ENCODE measurements around the gene LRMDA. TPM values are rescaled to one million over a fixed set of nuclear protein-coding genes. Genes with fewer than 3 reads are reported as not detected.

LRMDA gene
- total and polyA plus RNA-seq, 2 donors (not counting 3 experiments of a cell fraction or from before 2014, with no cell fraction given), result 9.7 to 18.0 TPM

DNA sequence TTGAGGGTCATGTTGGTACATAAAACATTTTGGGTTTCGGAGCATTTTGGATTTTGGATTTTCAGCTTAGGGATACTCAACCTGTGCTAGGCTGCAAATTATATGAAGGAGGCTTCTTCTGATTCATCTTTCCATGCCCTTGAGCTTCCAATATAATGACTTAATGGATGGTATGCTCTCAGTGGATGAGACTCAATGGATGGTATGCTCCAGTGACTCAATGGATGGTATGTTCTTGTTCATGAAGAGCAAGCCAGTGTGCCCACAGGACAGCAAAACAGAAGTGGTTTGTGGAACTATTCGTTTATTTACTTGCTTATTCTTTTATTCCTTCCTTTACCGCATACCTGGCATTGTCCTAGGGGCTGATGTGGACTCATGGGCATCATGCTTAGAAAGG lies 969.6 kb downstream of the LRMDA start:
- H3K79me2 ChIP-seq (ENCODE audit: control insufficient read depth, insufficient read depth, low read length), result no peaks in the 10 kb centered on the region
- H3K4me2 ChIP-seq (ENCODE audit: insufficient read depth, low read length), result no peak overlapping the region
- no peaks in the 10 kb centered on the region for H3K27me3 ChIP-seq (ENCODE audit: control insufficient read depth in 2 of 2, insufficient read depth in 2 of 2, low read length in 2 of 2)
- no peaks in the 10 kb centered on the region for H3K9me3 ChIP-seq (replicated peaks; ENCODE audit: control insufficient read depth, insufficient read depth, low read length)
- no peak overlapping the region for H3K4me3 ChIP-seq (replicated peaks in 1 of 3; ENCODE audit: insufficient read depth in 1 of 3, low read depth in 1 of 3, low read length in 3 of 3)
- no peak overlapping the region for H3K9ac ChIP-seq (replicated peaks; ENCODE audit: extremely low read depth, insufficient read depth, low read length)
- no peaks in the 10 kb centered on the region for H3K36me3 ChIP-seq (ENCODE audit: control insufficient read depth in 2 of 2, extremely low read depth in 1 of 2, insufficient read depth in 2 of 2, low read length in 2 of 2)
- no peaks in the 10 kb centered on the region for H3K4me1 ChIP-seq (ENCODE audit: control insufficient read depth, extremely low read depth, insufficient read depth, low read length)
- dilution Hi-C loops (cut with MboI; ENCODE audit: extremely low pct_ligation_motif_present, low sequenced_read_pairs) (no loop called here), intact Hi-C loops (cut with micrococcal nuclease) (no loop called here)
- no peak for DNase-seq (ENCODE audit: low read depth, low spot score)
- no peak for TF ChIP-seq POLR2A (IDR thresholded peaks at IDR 0.05; ENCODE audit: low read depth, low read length)
- no peak for TF ChIP-seq FOS (IDR thresholded peaks at IDR 0.05; ENCODE audit: borderline replicate concordance, insufficient read depth, low read length)
- TF ChIP-seq EZH2 (IDR thresholded peaks at IDR 0.05; ENCODE audit: borderline replicate concordance, low read depth, low read length, severe bottlenecking), result no peak
- TF ChIP-seq MYC (IDR thresholded peaks at IDR 0.05; ENCODE audit: low read depth, low read length), result no peak
- no TSS peak for BruUV-seq (replicated peaks)
- H2AFZ ChIP-seq (ENCODE audit: low read depth, low read length), result no peak overlapping the region
- FAIRE-seq, result no peak
- H4K20me1 ChIP-seq (replicated peaks; ENCODE audit: control insufficient read depth, extremely low read depth, insufficient read depth, low read length), result no peaks in the 10 kb centered on the region
- no peak overlapping the region for H3K27ac ChIP-seq (ENCODE audit: insufficient read depth, low read depth, low read length)
- no peaks in the 10 kb centered on the region for H3K9me1 ChIP-seq (replicated peaks; ENCODE audit: control insufficient read depth, extremely low read depth, insufficient read depth, low read length)
- ChIA-PET POLR2A (no interaction called here), CTCF (interaction anchor here (0.9 kb wide), 1 partner anchor 10 kb away, joined by 3 read pairs; no protein-coding TSS in a partner anchor)

DNA sequence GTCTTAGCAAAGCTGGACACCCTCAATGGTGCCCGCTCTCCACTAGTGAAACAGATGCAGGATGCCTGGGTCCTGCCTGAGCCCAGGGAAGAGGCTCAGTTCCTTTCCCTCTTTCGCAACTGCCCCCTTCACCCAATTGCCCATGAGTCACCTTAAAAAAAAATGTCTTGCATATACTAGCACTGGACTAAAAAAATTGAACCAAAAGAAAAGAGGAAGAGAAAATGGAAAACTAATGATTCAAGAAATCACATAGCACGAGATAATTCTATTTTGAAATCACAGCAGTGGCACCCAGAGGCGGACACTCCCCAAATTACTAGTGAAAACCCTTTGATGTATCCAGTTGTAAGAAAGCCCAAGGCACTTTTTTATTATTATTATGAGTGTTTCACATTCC lies 972.5 kb downstream of the LRMDA start:
- no peak overlapping the region for H2AFZ ChIP-seq (ENCODE audit: low read depth, low read length)
- no TSS peak for BruUV-seq (replicated peaks)
- no peaks in the 10 kb centered on the region for H3K4me1 ChIP-seq (ENCODE audit: control insufficient read depth, extremely low read depth, insufficient read depth, low read length)
- H3K4me2 ChIP-seq (ENCODE audit: insufficient read depth, low read length), result no peak overlapping the region
- H3K4me3 ChIP-seq (replicated peaks in 1 of 3; ENCODE audit: insufficient read depth in 1 of 3, low read depth in 1 of 3, low read length in 3 of 3), result no peak overlapping the region
- H3K27me3 ChIP-seq (ENCODE audit: control insufficient read depth in 2 of 2, insufficient read depth in 2 of 2, low read length in 2 of 2), result no peaks in the 10 kb centered on the region
- no peaks in the 10 kb centered on the region for H3K9me1 ChIP-seq (replicated peaks; ENCODE audit: control insufficient read depth, extremely low read depth, insufficient read depth, low read length)
- no peak overlapping the region for H3K27ac ChIP-seq (ENCODE audit: insufficient read depth, low read depth, low read length)
- H3K36me3 ChIP-seq (ENCODE audit: control insufficient read depth in 2 of 2, extremely low read depth in 1 of 2, insufficient read depth in 2 of 2, low read length in 2 of 2), result no peaks in the 10 kb centered on the region
- DNase-seq (ENCODE audit: low read depth, low spot score) (no peak), FAIRE-seq (no peak)
- H3K9ac ChIP-seq (replicated peaks; ENCODE audit: extremely low read depth, insufficient read depth, low read length), result no peak overlapping the region
- dilution Hi-C loops (cut with MboI; ENCODE audit: extremely low pct_ligation_motif_present, low sequenced_read_pairs) (no loop called here), intact Hi-C loops (cut with micrococcal nuclease) (no loop called here)
- ChIA-PET POLR2A (no interaction called here), CTCF (interaction anchor here (2.0 kb wide), 1 partner anchor 13 kb away, joined by 5 read pairs; no protein-coding TSS in a partner anchor)
- TF ChIP-seq POLR2AphosphoS5 (IDR thresholded peaks at IDR 0.05; ENCODE audit: insufficient read depth, low read depth, low read length), result no peak
- TF ChIP-seq, protein P1, sequence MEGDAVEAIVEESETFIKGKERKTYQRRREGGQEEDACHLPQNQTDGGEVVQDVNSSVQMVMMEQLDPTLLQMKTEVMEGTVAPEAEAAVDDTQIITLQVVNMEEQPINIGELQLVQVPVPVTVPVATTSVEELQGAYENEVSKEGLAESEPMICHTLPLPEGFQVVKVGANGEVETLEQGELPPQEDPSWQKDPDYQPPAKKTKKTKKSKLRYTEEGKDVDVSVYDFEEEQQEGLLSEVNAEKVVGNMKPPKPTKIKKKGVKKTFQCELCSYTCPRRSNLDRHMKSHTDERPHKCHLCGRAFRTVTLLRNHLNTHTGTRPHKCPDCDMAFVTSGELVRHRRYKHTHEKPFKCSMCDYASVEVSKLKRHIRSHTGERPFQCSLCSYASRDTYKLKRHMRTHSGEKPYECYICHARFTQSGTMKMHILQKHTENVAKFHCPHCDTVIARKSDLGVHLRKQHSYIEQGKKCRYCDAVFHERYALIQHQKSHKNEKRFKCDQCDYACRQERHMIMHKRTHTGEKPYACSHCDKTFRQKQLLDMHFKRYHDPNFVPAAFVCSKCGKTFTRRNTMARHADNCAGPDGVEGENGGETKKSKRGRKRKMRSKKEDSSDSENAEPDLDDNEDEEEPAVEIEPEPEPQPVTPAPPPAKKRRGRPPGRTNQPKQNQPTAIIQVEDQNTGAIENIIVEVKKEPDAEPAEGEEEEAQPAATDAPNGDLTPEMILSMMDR (IDR thresholded peaks at IDR 0.05; ENCODE audit: extremely low read depth in 1 of 2, insufficient read depth in 1 of 2, low read depth in 1 of 2, low read length in 2 of 2), result no peak
- TF ChIP-seq JUN (IDR thresholded peaks at IDR 0.05; ENCODE audit: borderline replicate concordance, insufficient read depth, insufficient read length, low read depth), result no peak
- TF ChIP-seq EZH2 (IDR thresholded peaks at IDR 0.05; ENCODE audit: borderline replicate concordance, low read depth, low read length, severe bottlenecking), result no peak
- no peak for TF ChIP-seq POLR2A (IDR thresholded peaks at IDR 0.05; ENCODE audit: low read depth, low read length)
- TF ChIP-seq GATA2 (IDR thresholded peaks at IDR 0.05; ENCODE audit: insufficient read depth, insufficient read length, low read depth, low read length), result no peak
- TF ChIP-seq MYC (IDR thresholded peaks at IDR 0.05; ENCODE audit: low read depth, low read length), result no peak
- no peak for TF ChIP-seq FOS (IDR thresholded peaks at IDR 0.05; ENCODE audit: borderline replicate concordance, insufficient read depth, low read length)
- TF ChIP-seq, protein P2, sequence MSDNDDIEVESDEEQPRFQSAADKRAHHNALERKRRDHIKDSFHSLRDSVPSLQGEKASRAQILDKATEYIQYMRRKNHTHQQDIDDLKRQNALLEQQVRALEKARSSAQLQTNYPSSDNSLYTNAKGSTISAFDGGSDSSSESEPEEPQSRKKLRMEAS (IDR thresholded peaks at IDR 0.05; ENCODE audit: insufficient read depth, insufficient read length), result no peak
- H3K9me3 ChIP-seq (replicated peaks; ENCODE audit: control insufficient read depth, insufficient read depth, low read length), result no peaks in the 10 kb centered on the region
- no peaks in the 10 kb centered on the region for H3K79me2 ChIP-seq (ENCODE audit: control insufficient read depth, insufficient read depth, low read length)
- H4K20me1 ChIP-seq (replicated peaks; ENCODE audit: control insufficient read depth, extremely low read depth, insufficient read depth, low read length), result no peaks in the 10 kb centered on the region
